Activated gamma-delta T cell (primary cell): ENCODE data around the gene PTMA.
"Not testable (repeated sequence)": the region's sequence is repeated elsewhere in the genome, so short reads cannot be mapped to it uniquely, and the experiment has no call there.

Source experiments
- DNase-seq: peaks from one replicate; lab custom pipeline; 2025; lab: John Stamatoyannopoulos, UW

Gene PTMA

GRCh38 chr2:231696004-231696367 lies 12.3 kb upstream of the PTMA start:
- DNase-seq = no peak

- DNase-seq = no peak
Measured at GRCh38 chr2:231699006-231699405, 9.3 kb upstream of the PTMA start.

GRCh38 chr2:231701456-231702373 lies 6.6 kb upstream of the PTMA start:
- DNase-seq = no peak

- no peak for DNase-seq
Measured at GRCh38 chr2:231704017-231704416, 4.3 kb upstream of the PTMA start.

- DNase-seq = peak; percentile 74
Measured at GRCh38 chr2:231706731-231707624, 1.3 kb upstream of the PTMA start.

- DNase-seq = peak; percentile 45
Measured at GRCh38 chr2:231707625-231707926, 749 bp upstream of the PTMA start.

GRCh38 chr2:231708773-231709635 lies 679 bp downstream of the PTMA start:
- peak; percentile 63 for DNase-seq

- peak; percentile 55 for DNase-seq
Measured at GRCh38 chr2:231709636-231709980, 1.3 kb downstream of the PTMA start.

- DNase-seq = peak; percentile 81
Measured at GRCh38 chr2:231709981-231710798, 1.9 kb downstream of the PTMA start.

GRCh38 chr2:231710799-231711676 lies 2.7 kb downstream of the PTMA start:
- no peak for DNase-seq

GRCh38 chr2:231711677-231712450 lies 3.5 kb downstream of the PTMA start:
- no peak for DNase-seq

GRCh38 chr2:231712451-231713021 lies 4.2 kb downstream of the PTMA start:
- not testable (repeated sequence) for DNase-seq

GRCh38 chr2:231713406-231713729 lies 5.0 kb downstream of the PTMA start:
- DNase-seq = not testable (repeated sequence)

GRCh38 chr2:231713730-231714638 lies 5.7 kb downstream of the PTMA start:
- DNase-seq = peak; percentile 56

GRCh38 chr2:231714639-231715498 lies 6.5 kb downstream of the PTMA start:
- DNase-seq = no peak

GRCh38 chr2:231715499-231715837 lies 7.1 kb downstream of the PTMA start:
- DNase-seq = no peak

GRCh38 chr2:231715988-231716616 lies 7.8 kb downstream of the PTMA start:
- no peak for DNase-seq
